Right atrium auricular region (tissue), 2 donors: ENCODE results near the gene LCLAT1. TPM values are rescaled to one million over a fixed set of nuclear protein-coding genes. Genes with fewer than 3 reads are reported as not detected.

Source experiments
- DNase-seq: peaks from one replicate; pipeline ENCODE4 v3.0.0-alpha.2; 2019; ENCODE audit warnings: low spot score
- H3K27ac ChIP-seq, 2 donors: fragments of 200-600 bp; sonication (generic); 1 replicate in 1 of 2; 2 replicates in 1 of 2; pipeline ENCODE4 v1.5.1; 2016 to 2019
- H3K27me3 ChIP-seq, 2 donors: fragments of 200-600 bp; sonication (generic); one replicate each; pipeline versions ENCODE4 v1.5.1 to v1.6.0; 2017 to 2019
- H3K36me3 ChIP-seq: fragments of 200-600 bp; sonication (generic); one replicate; pipeline ENCODE4 v1.5.1; 2016
- H3K4me1 ChIP-seq, 2 donors: fragments of 200-600 bp; sonication (generic); one replicate each; pipeline versions ENCODE4 v1.5.1 to v1.6.0; 2017 to 2019
- H3K4me3 ChIP-seq, 2 donors: fragments of 200-600 bp; sonication (generic); 1 replicate in 1 of 2; 2 replicates in 1 of 2; pipeline ENCODE4 v1.5.1; 2017 to 2019; ENCODE audit warnings: mild to moderate bottlenecking in 1 of 2, moderate library complexity in 1 of 2
- H3K9me3 ChIP-seq, 2 donors: fragments of 200-600 bp; sonication (generic); one replicate each; pipeline ENCODE4 v1.5.1; 2019
- CTCF ChIP-seq, 2 donors: fragments of 200-600 bp; sonication (generic); IDR thresholded peaks; one replicate each; pipeline ENCODE4 v1.5.1; 2019; ENCODE audit warnings: antibody characterized with exemption in 2 of 2
- total RNA-seq, 2 donors: library from RNA; depleted of rRNA; stranded (reverse); fragments of >200 nt; gene quantifications; one replicate each; pipeline ENCODE4 v1.1.0, GENCODE V29; 2016

Gene LCLAT1
- total RNA-seq, 2 donors from 2014 or later = 13.2 to 14.3 TPM

GRCh38 chr2:30691948-30692828 is 245.1 kb downstream of the LCLAT1 start:
- no peaks in the 10 kb centered on the region for H3K9me3 ChIP-seq
- no peaks in the 10 kb centered on the region for H3K36me3 ChIP-seq
- peak in 1 of 2 donors; percentile 44 for TF ChIP-seq CTCF (IDR thresholded peaks at IDR 0.05)
- H3K4me1 ChIP-seq = peaks cover 0 to 37% of the 10 kb centered on the region in 2 donors
- peak; percentile 57 for DNase-seq
- H3K27ac ChIP-seq = no peak overlapping the region
- no peak overlapping the region for H3K4me3 ChIP-seq
- H3K27me3 ChIP-seq = no peaks in the 10 kb centered on the region

- Histone ChIP-seq H3K27me3 (no peaks in the 10 kb centered on the region), H3K36me3 (no peaks in the 10 kb centered on the region), H3K4me1 (peaks cover 0 to 37% of the 10 kb centered on the region in 2 donors), H3K4me3 (no peak overlapping the region), H3K9me3 (no peaks in the 10 kb centered on the region), H3K27ac (no peak overlapping the region)
- TF ChIP-seq CTCF (IDR thresholded peaks at IDR 0.05) = no peak
- DNase-seq = peak; percentile 30
These were observed 245.8 kb downstream of the LCLAT1 start for GRCh38 chr2:30692829-30693275.

Other genes starting within 250 kb of the LCLAT1 start
- 10 to 100 TPM; 18.9 to 54.6 TPM for gene LBH, start 215.7 kb upstream of the LCLAT1 start, total RNA-seq